Endothelial cell of umbilical vein (primary cell): ENCODE data around the gene RAPGEF6. TPM values are rescaled to one million over a fixed set of nuclear protein-coding genes. Genes with fewer than 3 reads are reported as not detected.

Source experiments
- BruUV-seq: library from RNA; stranded (reverse); fragments of 400-500 nt; replicated peaks from 2 replicates; lab custom pipeline; 2021; lab: Mats Ljungman, UMichigan
- CTCF ChIA-PET: fragments of 300-600, 350-600 bp; sonication (Branson Sonifier 250); formaldehyde crosslinking; loops from one replicate; lab custom pipeline; 2021; ENCODE audit warnings: antibody characterized with exemption, inconsistent platforms; lab: Charles Lee
- POLR2A ChIA-PET: fragments of 300-600, 350-600 bp; sonication (Branson Sonifier 250); formaldehyde crosslinking; loops from one replicate; lab custom pipeline; 2021; ENCODE audit warnings: antibody characterized with exemption, inconsistent platforms; lab: Charles Lee
- DNase-seq: peaks from one replicate; pipeline ENCODE4 v3.0.0-alpha.2; 2011; ENCODE audit warnings: low read depth, low spot score
- FAIRE-seq: peaks from 2 replicates; lab custom pipeline; 2011; peaks lifted over from hg19 to GRCh38; lab: Jason Lieb, UNC
- H2AFZ ChIP-seq: 2 replicates; pipeline ENCODE4 v1.6.0; 2012; ENCODE audit warnings: low read depth, low read length, control low read depth, inconsistent platforms
- H3K27ac ChIP-seq: 2 replicates; pipeline ENCODE4 v1.5.1; 2011; ENCODE audit warnings: low read depth, mild to moderate bottlenecking, control low read depth, low read length, moderate library complexity; ENCODE audit not compliant: insufficient read depth
- H3K27me3 ChIP-seq, 2 experiments: 2 replicates each; pipeline versions ENCODE4 v1.6.0 to v1.6.1; 2011; ENCODE audit warnings: low read length in 2 of 2, mixed read lengths in 1 of 2; ENCODE audit not compliant: control insufficient read depth in 2 of 2, insufficient read depth in 2 of 2
- H3K36me3 ChIP-seq, 2 experiments: 2 replicates in 1 of 2; 3 replicates in 1 of 2; pipeline ENCODE4 v1.5.1; 2011; ENCODE audit warnings: low read length in 2 of 2, mild to moderate bottlenecking in 1 of 2, moderate library complexity in 1 of 2; ENCODE audit not compliant: control insufficient read depth in 2 of 2, insufficient read depth in 2 of 2; ENCODE audit errors: extremely low read depth in 1 of 2
- H3K4me1 ChIP-seq: 3 replicates; pipeline ENCODE4 v1.5.1; 2011; ENCODE audit warnings: mild to moderate bottlenecking, low read length; ENCODE audit not compliant: control insufficient read depth, insufficient read depth; ENCODE audit errors: extremely low read depth
- H3K4me2 ChIP-seq: 2 replicates; pipeline ENCODE4 v1.6.1; 2011; ENCODE audit warnings: low read length, control low read depth, mixed read lengths; ENCODE audit not compliant: insufficient read depth
- H3K4me3 ChIP-seq, 3 experiments: fragments of 200-600 bp in 1 of 3; sonication (generic), shearing (Covaris generic) in 1 of 3; replicated peaks in 1 of 3; 2 replicates each; pipeline ENCODE4 v1.5.1; 2011 to 2016; ENCODE audit warnings: control low read depth in 3 of 3, low read length in 3 of 3, mild to moderate bottlenecking in 2 of 3, inconsistent platforms in 1 of 3, low read depth in 1 of 3, moderate library complexity in 1 of 3; ENCODE audit not compliant: insufficient read depth in 1 of 3
- H3K79me2 ChIP-seq: 2 replicates; pipeline ENCODE4 v1.6.0; 2012; ENCODE audit warnings: low read length, inconsistent platforms; ENCODE audit not compliant: control insufficient read depth, insufficient read depth
- H3K9ac ChIP-seq: replicated peaks from 2 replicates; pipeline ENCODE3; 2011; ENCODE audit warnings: low read length, control low read depth; ENCODE audit not compliant: insufficient read depth; ENCODE audit errors: extremely low read depth
- H3K9me1 ChIP-seq: replicated peaks from 3 replicates; pipeline ENCODE4 v1.6.0; 2011; ENCODE audit warnings: mild to moderate bottlenecking, low read length; ENCODE audit not compliant: control insufficient read depth, insufficient read depth; ENCODE audit errors: extremely low read depth
- H3K9me3 ChIP-seq: replicated peaks from 2 replicates; pipeline ENCODE4 v1.5.1; 2012; ENCODE audit warnings: low read length, inconsistent platforms; ENCODE audit not compliant: control insufficient read depth, insufficient read depth
- H4K20me1 ChIP-seq: replicated peaks from 2 replicates; pipeline ENCODE3; 2011; ENCODE audit warnings: mild to moderate bottlenecking, low read length; ENCODE audit not compliant: control insufficient read depth, insufficient read depth; ENCODE audit errors: extremely low read depth
- CTCF ChIP-seq, 2 donors: IDR thresholded peaks; 1 replicate in 1 of 2; 2 replicates in 1 of 2; pipeline ENCODE4 v1.5.1; 2011; ENCODE audit warnings: low read length in 2 of 2, mild to moderate bottlenecking in 2 of 2, moderate library complexity in 2 of 2, control low read depth in 1 of 2, inconsistent platforms in 1 of 2, low read depth in 1 of 2; ENCODE audit not compliant: insufficient read depth in 1 of 2; ENCODE audit errors: extremely low read depth in 1 of 2
- FOS ChIP-seq: IDR thresholded peaks from 2 replicates; pipeline ENCODE4 v1.6.1; 2011; ENCODE audit warnings: mild to moderate bottlenecking, low read length, moderate library complexity, borderline replicate concordance; ENCODE audit not compliant: insufficient read depth
- JUN ChIP-seq: IDR thresholded peaks from 2 replicates; pipeline ENCODE4 v1.6.1; 2011; ENCODE audit warnings: borderline replicate concordance, low read depth; ENCODE audit not compliant: insufficient read length, insufficient read depth
- MAX ChIP-seq: IDR thresholded peaks from 2 replicates; pipeline ENCODE4 v1.6.1; 2011; ENCODE audit not compliant: insufficient read depth, insufficient read length
- MYC ChIP-seq: IDR thresholded peaks from one replicate; pipeline ENCODE4 v1.6.1; 2011; ENCODE audit warnings: mild to moderate bottlenecking, low read depth, low read length
- POLR2A ChIP-seq: IDR thresholded peaks from 2 replicates; pipeline ENCODE4 v1.6.1; 2012; ENCODE audit warnings: low read depth, mild to moderate bottlenecking, control low read depth, low read length
- dilution Hi-C: fragments of 300-500 bp; cut with MboI; formaldehyde crosslinking; loops from one replicate; pipeline ENCODE4 v1.15.0; 2019; ENCODE audit warnings: low sequenced_read_pairs; ENCODE audit not compliant: extremely low pct_ligation_motif_present
- intact Hi-C: fragments of 100-400 bp; cut with micrococcal nuclease; formaldehyde crosslinking; loops from one replicate; pipeline ENCODE4 v1.10.0; 2022
- polyA plus RNA-seq, 4 experiments: library from polyadenylated mRNA; depleted of rRNA in 3 of 4; stranded (reverse) in 3 of 4; unstranded in 1 of 4; fragments of >200 nt; gene quantifications; 2 replicates each; pipeline versions ENCODE4 v1.2.1 to v1.2.3, GENCODE V29; 2011 to 2012; ENCODE audit warnings: missing spikeins in 1 of 4
- total RNA-seq: library from RNA; stranded (reverse); gene quantifications from 2 replicates; pipeline ENCODE4 v1.2.3, GENCODE V29; 2021

RAPGEF6 gene
- total and polyA plus RNA-seq, 2 donors (not counting 3 experiments of a cell fraction or from before 2014, with no cell fraction given) = 3.5 to 17.5 TPM

- dilution Hi-C loops (no loop called here), intact Hi-C loops (no loop called here)
- Histone ChIP-seq H3K4me1 (no peaks in the 10 kb centered on the region), H3K9me3 (no peaks in the 10 kb centered on the region), H3K4me2 (no peak overlapping the region), H3K9me1 (no peaks in the 10 kb centered on the region), H4K20me1 (no peaks in the 10 kb centered on the region), H3K79me2 (peaks cover 80% of the 10 kb centered on the region), H3K27me3 (no peaks in the 10 kb centered on the region), H3K27ac (no peak overlapping the region), H3K9ac (no peak overlapping the region), H3K4me3 (no peak overlapping the region), H2AFZ (no peak overlapping the region), H3K36me3 (no peaks in the 10 kb centered on the region)
- CTCF ChIA-PET = no interaction called here
- FAIRE-seq (no peak), DNase-seq (no peak)
- POLR2A ChIA-PET = no interaction called here
- no TSS peak for BruUV-seq
- TF ChIP-seq CTCF (IDR thresholded peaks at IDR 0.05; ENCODE audit: extremely low read depth in 1 of 2, insufficient read depth in 1 of 2, low read depth in 1 of 2, low read length in 2 of 2) (no peak), FOS (no peak), MYC (no peak), JUN (no peak), POLR2A (no peak), MAX (no peak)
Observed at GRCh38 chr5:131619102-131619501, 15.9 kb downstream of the RAPGEF6 start.
